ENCODE data around the gene VGLL4.

DNA sequence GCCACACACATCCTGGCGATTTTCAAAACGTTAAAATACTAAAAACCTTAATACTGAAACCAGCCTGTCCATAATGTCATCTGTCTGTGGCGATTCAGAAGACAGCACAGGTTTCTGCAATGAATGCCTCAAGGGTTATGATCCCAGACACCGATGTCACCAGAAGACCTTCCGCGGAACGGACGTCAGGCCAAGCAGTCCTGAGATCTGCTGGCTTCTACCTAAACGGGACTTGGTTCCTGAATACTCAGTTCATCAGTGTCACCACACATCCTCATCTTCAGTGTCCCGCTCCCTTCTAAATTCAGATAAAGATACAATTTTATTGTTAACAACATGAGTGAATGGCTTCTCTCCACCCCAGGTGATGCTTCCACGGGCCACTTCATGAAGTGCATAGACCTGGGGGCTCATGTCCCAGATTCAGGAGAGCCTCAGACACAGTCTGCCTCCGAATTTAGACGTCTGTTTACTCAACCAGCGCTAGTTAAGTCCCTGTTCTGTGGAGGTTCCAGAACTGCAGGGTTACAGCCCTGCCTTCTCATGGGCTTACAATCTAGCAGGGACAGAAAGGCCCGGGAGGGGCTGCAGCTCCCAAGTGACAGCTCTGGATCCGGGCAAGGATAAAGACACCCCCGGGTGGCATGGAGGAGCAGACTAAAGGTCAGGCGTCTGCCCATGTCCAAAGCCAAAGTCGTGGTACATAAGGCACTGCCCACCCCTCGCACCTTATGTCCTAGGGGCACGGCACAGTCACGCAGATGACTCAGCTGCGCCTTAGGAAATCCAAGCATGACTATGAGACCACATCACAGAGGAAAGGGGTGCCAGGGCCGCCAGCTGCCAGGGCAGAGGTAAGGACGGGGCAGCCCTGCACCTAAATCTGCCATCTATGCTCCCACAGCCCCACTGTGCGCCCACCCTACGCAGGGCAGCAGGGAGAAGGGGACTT lies 75.9 kb downstream of the VGLL4 start:
- TF ChIP-seq, protein P1, sequence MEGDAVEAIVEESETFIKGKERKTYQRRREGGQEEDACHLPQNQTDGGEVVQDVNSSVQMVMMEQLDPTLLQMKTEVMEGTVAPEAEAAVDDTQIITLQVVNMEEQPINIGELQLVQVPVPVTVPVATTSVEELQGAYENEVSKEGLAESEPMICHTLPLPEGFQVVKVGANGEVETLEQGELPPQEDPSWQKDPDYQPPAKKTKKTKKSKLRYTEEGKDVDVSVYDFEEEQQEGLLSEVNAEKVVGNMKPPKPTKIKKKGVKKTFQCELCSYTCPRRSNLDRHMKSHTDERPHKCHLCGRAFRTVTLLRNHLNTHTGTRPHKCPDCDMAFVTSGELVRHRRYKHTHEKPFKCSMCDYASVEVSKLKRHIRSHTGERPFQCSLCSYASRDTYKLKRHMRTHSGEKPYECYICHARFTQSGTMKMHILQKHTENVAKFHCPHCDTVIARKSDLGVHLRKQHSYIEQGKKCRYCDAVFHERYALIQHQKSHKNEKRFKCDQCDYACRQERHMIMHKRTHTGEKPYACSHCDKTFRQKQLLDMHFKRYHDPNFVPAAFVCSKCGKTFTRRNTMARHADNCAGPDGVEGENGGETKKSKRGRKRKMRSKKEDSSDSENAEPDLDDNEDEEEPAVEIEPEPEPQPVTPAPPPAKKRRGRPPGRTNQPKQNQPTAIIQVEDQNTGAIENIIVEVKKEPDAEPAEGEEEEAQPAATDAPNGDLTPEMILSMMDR (conservative IDR thresholded peaks at IDR 0.05; ENCODE audit: low read depth, low read length): no peak
- TF ChIP-seq EZH2 (IDR thresholded peaks at IDR 0.05; ENCODE audit: borderline replicate concordance, low read depth, low read length, poor library complexity, severe bottlenecking): no peak
